HG03571 (cell line): Measurements from ENCODE around the gene WDR70.

Source experiments
- ATAC-seq: cut with Tn5 transposase; IDR thresholded peaks from one replicate; pipeline ENCODE4 v1.9.1; 2021; ENCODE audit not compliant: unreplicated experiment

WDR70 gene

GRCh38 chr5:37717613-37718431, 338.7 kb downstream of the WDR70 start:
- ATAC-seq = no peak

- ATAC-seq = no peak
Observed at GRCh38 chr5:37720550-37720952, 341.4 kb downstream of the WDR70 start.

GRCh38 chr5:37721447-37721871, 342.3 kb downstream of the WDR70 start:
- peak; percentile 73 for ATAC-seq

GRCh38 chr5:37722236-37723161, 343.4 kb downstream of the WDR70 start:
- ATAC-seq = peak; percentile 60

- no peak for ATAC-seq
Observed at GRCh38 chr5:37723162-37723961, 344.2 kb downstream of the WDR70 start.

- ATAC-seq = no peak
Observed at GRCh38 chr5:37724395-37725125, 345.4 kb downstream of the WDR70 start.

GRCh38 chr5:37725185-37725584, 346.1 kb downstream of the WDR70 start:
- ATAC-seq = no peak

GRCh38 chr5:37727238-37727637, 348.1 kb downstream of the WDR70 start:
- no peak for ATAC-seq

- no peak for ATAC-seq
Observed at GRCh38 chr5:37730896-37731455, 351.9 kb downstream of the WDR70 start.

- ATAC-seq = no peak
Observed at GRCh38 chr5:37734114-37734513, 355.0 kb downstream of the WDR70 start.

GRCh38 chr5:37735649-37736347, 356.7 kb downstream of the WDR70 start:
- no peak for ATAC-seq

GRCh38 chr5:37736397-37736796, 357.3 kb downstream of the WDR70 start:
- no peak for ATAC-seq

GRCh38 chr5:37737326-37738056, 358.4 kb downstream of the WDR70 start:
- ATAC-seq = no peak

- peak; percentile 77 for ATAC-seq
Observed at GRCh38 chr5:37738057-37738691, 359.1 kb downstream of the WDR70 start.

- no peak for ATAC-seq
Observed at GRCh38 chr5:37738865-37739488, 359.9 kb downstream of the WDR70 start.

- ATAC-seq = no peak
Observed at GRCh38 chr5:37739817-37740261, 360.7 kb downstream of the WDR70 start.

- ATAC-seq = no peak
Observed at GRCh38 chr5:37740331-37741066, 361.4 kb downstream of the WDR70 start.
